GM10248 (cell line): ENCODE measurements around the gene TMUB2.
A peak's percentile ranks its signal among the peaks of the same experiment; 100 is the strongest.

Experiments
- CTCF ChIA-PET: fragments of 300-600 bp; sonication (Branson Sonifier 250); formaldehyde crosslinking; extraction: SDS; loops from one replicate; lab custom pipeline; 2021; ENCODE audit warnings: antibody characterized with exemption; lab: Yijun Ruan, JAX
- POLR2A ChIA-PET: fragments of 350-650 bp; sonication (Branson Sonifier 250); formaldehyde crosslinking; extraction: SDS; loops from one replicate; lab custom pipeline; 2020; ENCODE audit warnings: antibody characterized with exemption; lab: Yijun Ruan, JAX
- DNase-seq: peaks from one replicate; pipeline ENCODE4 v3.0.0; 2012; ENCODE audit errors: extremely low spot score
- CTCF ChIP-seq: IDR thresholded peaks from 2 replicates; pipeline ENCODE4 v1.5.1; 2012; ENCODE audit warnings: mild to moderate bottlenecking, low read depth; ENCODE audit errors: extremely low read depth, missing control alignments, control extremely low read depth

TMUB2 gene

GRCh38 chr17:44219616-44220212 is 32.9 kb downstream of the TMUB2 start, which contains the start of gene UBTF:
Gene UBTF (minus strand): TSS chr17:44219675. CDS start chr17:44218229, 1,446 bp downstream.
- peak; percentile 58 for DNase-seq
- TF ChIP-seq CTCF: peak; percentile 22
- ChIA-PET CTCF (interaction anchor here (0.6 to 15.0 kb wide), 7 partner anchors 10 to 144 kb away, joined by 4 to 234 read pairs (median 4); partner anchors contain the start of genes FAM171A2 and GRN), POLR2A (interaction anchor here (0.6 to 0.7 kb wide), 3 partner anchors 18 to 131 kb away, joined by 3 to 6 read pairs (median 4); no protein-coding TSS in a partner anchor)

- CTCF ChIA-PET: interaction anchor here (0.6 to 15.0 kb wide), 13 partner anchors 9 to 303 kb away, joined by 3 to 234 read pairs (median 4); partner anchors contain the start of genes FAM171A2 and GRN
- no peak for TF ChIP-seq CTCF
- POLR2A ChIA-PET: interaction anchor here (0.6 to 1.2 kb wide), 2 partner anchors 107 to 135 kb away, joined by 3 read pairs; no protein-coding TSS in a partner anchor
- DNase-seq: peak; percentile 67
These were observed 33.7 kb downstream of the TMUB2 start for GRCh38 chr17:44220213-44221083.

GRCh38 chr17:44221084-44221861 is 34.5 kb downstream of the TMUB2 start:
- ChIA-PET CTCF (interaction anchor here (0.7 to 15.0 kb wide), 17 partner anchors 10 to 302 kb away, joined by 3 to 234 read pairs (median 3); partner anchors contain the start of gene GRN), POLR2A (interaction anchor here (0.6 to 1.2 kb wide), 5 partner anchors 21 to 932 kb away, joined by 3 to 10 read pairs (median 4); no protein-coding TSS in a partner anchor)
- DNase-seq: peak; percentile 77
- no peak for TF ChIP-seq CTCF

- DNase-seq: no peak
- CTCF ChIA-PET: interaction anchor here (0.7 to 15.0 kb wide), 16 partner anchors 10 to 301 kb away, joined by 3 to 234 read pairs (median 3); partner anchors contain the start of gene GRN
- no peak for TF ChIP-seq CTCF
- POLR2A ChIA-PET: interaction anchor here (0.6 to 1.2 kb wide), 4 partner anchors 22 to 931 kb away, joined by 3 to 7 read pairs (median 4); no protein-coding TSS in a partner anchor
These were observed 35.0 kb downstream of the TMUB2 start for GRCh38 chr17:44221862-44222111.

- ChIA-PET CTCF (interaction anchor here (0.7 to 15.0 kb wide), 15 partner anchors 9 to 130 kb away, joined by 3 to 234 read pairs (median 3); partner anchors contain the start of gene GRN), POLR2A (interaction anchor here (0.5 to 1.2 kb wide), 6 partner anchors 23 to 1214 kb away, joined by 3 to 7 read pairs (median 4); partner anchors contain the start of gene ATXN7L3)
- peak; percentile 75 for DNase-seq
- no peak for TF ChIP-seq CTCF
These were observed 35.5 kb downstream of the TMUB2 start for GRCh38 chr17:44222112-44222869.
